ENCODE data around the gene NEURL1.

DNA sequence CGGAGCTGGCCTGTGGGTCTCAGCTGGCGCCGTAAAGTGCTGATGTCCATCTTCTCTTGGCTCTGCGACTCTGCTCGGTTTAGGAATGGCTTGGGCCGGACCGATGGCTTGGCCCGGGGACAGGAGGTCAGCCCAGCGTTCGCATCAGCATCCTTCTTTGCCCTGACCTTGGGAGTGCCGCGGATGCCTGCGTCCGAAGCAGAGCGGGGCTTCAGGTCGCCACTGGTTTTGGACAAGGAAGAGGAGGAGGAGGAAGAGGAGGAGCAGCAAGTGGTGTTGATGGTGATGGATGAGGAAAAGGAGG lies 109.3 kb downstream of the NEURL1 start:
- TF ChIP-seq, protein P1, sequence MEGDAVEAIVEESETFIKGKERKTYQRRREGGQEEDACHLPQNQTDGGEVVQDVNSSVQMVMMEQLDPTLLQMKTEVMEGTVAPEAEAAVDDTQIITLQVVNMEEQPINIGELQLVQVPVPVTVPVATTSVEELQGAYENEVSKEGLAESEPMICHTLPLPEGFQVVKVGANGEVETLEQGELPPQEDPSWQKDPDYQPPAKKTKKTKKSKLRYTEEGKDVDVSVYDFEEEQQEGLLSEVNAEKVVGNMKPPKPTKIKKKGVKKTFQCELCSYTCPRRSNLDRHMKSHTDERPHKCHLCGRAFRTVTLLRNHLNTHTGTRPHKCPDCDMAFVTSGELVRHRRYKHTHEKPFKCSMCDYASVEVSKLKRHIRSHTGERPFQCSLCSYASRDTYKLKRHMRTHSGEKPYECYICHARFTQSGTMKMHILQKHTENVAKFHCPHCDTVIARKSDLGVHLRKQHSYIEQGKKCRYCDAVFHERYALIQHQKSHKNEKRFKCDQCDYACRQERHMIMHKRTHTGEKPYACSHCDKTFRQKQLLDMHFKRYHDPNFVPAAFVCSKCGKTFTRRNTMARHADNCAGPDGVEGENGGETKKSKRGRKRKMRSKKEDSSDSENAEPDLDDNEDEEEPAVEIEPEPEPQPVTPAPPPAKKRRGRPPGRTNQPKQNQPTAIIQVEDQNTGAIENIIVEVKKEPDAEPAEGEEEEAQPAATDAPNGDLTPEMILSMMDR (IDR thresholded peaks at IDR 0.05 in 2 of 3, conservative IDR thresholded peaks at IDR 0.05 in 1 of 3; ENCODE audit: control insufficient read depth in 2 of 3, extremely low read depth in 1 of 3, insufficient read depth in 1 of 3, low read depth in 3 of 3, low read length in 3 of 3): no peak
- TF ChIP-seq DPF2 (IDR thresholded peaks at IDR 0.05): no peak
- no peak for TF ChIP-seq EZH2 (IDR thresholded peaks at IDR 0.05; ENCODE audit: borderline replicate concordance, control insufficient read depth, low read depth, low read length)
- TF ChIP-seq ELK1 (IDR thresholded peaks at IDR 0.05; ENCODE audit: low read depth, low read length): no peak
- TF ChIP-seq EGR1 (IDR thresholded peaks at IDR 0.05; ENCODE audit: borderline replicate concordance in 1 of 2, low read depth in 2 of 2, low read length in 2 of 2): no peak
- no peak for TF ChIP-seq NFYB (IDR thresholded peaks at IDR 0.05; ENCODE audit: insufficient read depth, low read depth, low read length)
- no peak for TF ChIP-seq SKIL (IDR thresholded peaks at IDR 0.05; ENCODE audit: low read depth, poor library complexity, severe bottlenecking)

All from GM12878 (cell line).